Measurements from ENCODE around the gene TRIM7. TPM values are rescaled to one million over a fixed set of nuclear protein-coding genes. Genes with fewer than 3 reads are reported as not detected.

Gene TRIM7
- total and polyA plus RNA-seq, 9 of the 15 experiments (the other 6 are each of a cell fraction or from before 2014, with no cell fraction given), result 2.6 to 14.9 (median 8.9) TPM

GRCh38 chr5:181223729-181224389 is 18.9 kb upstream of the TRIM7 start (continued):
- no peak for TF ChIP-seq BCLAF1 (IDR thresholded peaks at IDR 0.05; ENCODE audit: borderline replicate concordance in 1 of 2, control insufficient read depth in 1 of 2, low read depth in 2 of 2, low read length in 1 of 2)
- TF ChIP-seq CREBBP (IDR thresholded peaks at IDR 0.05; ENCODE audit: low read depth, low read length), result no peak
- no peak for TF ChIP-seq ZNF77 (CRISPR knock-in tag; IDR thresholded peaks at IDR 0.05)
- no peak for TF ChIP-seq PHF20 (IDR thresholded peaks at IDR 0.05; ENCODE audit: partially characterized antibody)
- 0 out of 2 replicates have a peak, but pooled peaks have one; percentile 15 for TF ChIP-seq FOXO4 (CRISPR knock-in tag; IDR thresholded peaks at IDR 0.05)
- TF ChIP-seq HDAC8 (tag; IDR thresholded peaks at IDR 0.05), result no peak
- TF ChIP-seq SRSF3 (IDR thresholded peaks at IDR 0.05; ENCODE audit: insufficient read depth, low read length), result no peak
- no peak for TF ChIP-seq JUNB (CRISPR knock-in tag; conservative IDR thresholded peaks at IDR 0.05)
- TF ChIP-seq MTA3 (IDR thresholded peaks at IDR 0.05; ENCODE audit: borderline replicate concordance), result no peak
- TF ChIP-seq POLR2G (IDR thresholded peaks at IDR 0.05; ENCODE audit: low read depth, low read length), result peak; percentile 81; the same call in 1 of the 2 replicates
- TF ChIP-seq ZBTB40 (IDR thresholded peaks at IDR 0.05), result no peak
- no peak for TF ChIP-seq ZBTB40 (CRISPR knock-in tag; IDR thresholded peaks at IDR 0.05)
- no peak for TF ChIP-seq SMAD3 (CRISPR knock-in tag; conservative IDR thresholded peaks at IDR 0.05)
